Activated T-helper 1 cell treated with anti-CD3 and anti-CD28 coated beads, Interleukin-2, amount 50 U/mL, for 16 hours (primary cell): ENCODE results near the gene ADAM12.
"Not testable (repeated sequence)": the region's sequence is repeated elsewhere in the genome, so short reads cannot be mapped to it uniquely, and the experiment has no call there.

Experiments used
- DNase-seq, 2 donors: peaks; one replicate each; pipeline ENCODE4 v3.0.0-alpha.2; 2020; ENCODE audit warnings: low read depth in 1 of 2, low spot score in 1 of 2

Gene ADAM12

GRCh38 chr10:125991392-125991791 is 396.9 kb downstream of the ADAM12 start:
- DNase-seq, result no peak

GRCh38 chr10:125990974-125991373 is 397.3 kb downstream of the ADAM12 start:
- no peak for DNase-seq

GRCh38 chr10:125989791-125990190 is 398.5 kb downstream of the ADAM12 start:
- no peak for DNase-seq

GRCh38 chr10:125985557-125986240 is 402.6 kb downstream of the ADAM12 start:
- DNase-seq, result no peak

GRCh38 chr10:125984865-125985495 is 403.3 kb downstream of the ADAM12 start:
- no peak for DNase-seq

- no peak for DNase-seq
These were observed 403.9 kb downstream of the ADAM12 start for GRCh38 chr10:125984346-125984745.

- DNase-seq, result no peak
These were observed 404.6 kb downstream of the ADAM12 start for GRCh38 chr10:125983656-125984055.

GRCh38 chr10:125983161-125983560 is 405.1 kb downstream of the ADAM12 start:
- no peak for DNase-seq

- DNase-seq, result no peak
These were observed 405.9 kb downstream of the ADAM12 start for GRCh38 chr10:125982260-125982948.

GRCh38 chr10:125980521-125981035 is 407.7 kb downstream of the ADAM12 start:
- DNase-seq, result no peak

GRCh38 chr10:125979976-125980375 is 408.3 kb downstream of the ADAM12 start:
- DNase-seq, result no peak

GRCh38 chr10:125976960-125977605 is 411.2 kb downstream of the ADAM12 start:
- no peak for DNase-seq

GRCh38 chr10:125970077-125970630 is 418.1 kb downstream of the ADAM12 start:
- not testable (repeated sequence) for DNase-seq

GRCh38 chr10:125967533-125967932 is 420.7 kb downstream of the ADAM12 start:
- no peak for DNase-seq

GRCh38 chr10:125964558-125964957 is 423.7 kb downstream of the ADAM12 start:
- DNase-seq, result no peak
